H1 (cell line): Measurements from ENCODE around the gene BOK. TPM values are rescaled to one million over a fixed set of nuclear protein-coding genes. Genes with fewer than 3 reads are reported as not detected.
A peak's percentile ranks its signal among the peaks of the same experiment; 100 is the strongest.

Source experiments
- CTCF ChIA-PET: fragments of 300-600 bp; sonication (Branson Sonifier 250); formaldehyde crosslinking; loops from one replicate; lab custom pipeline; 2021; ENCODE audit not compliant: partially characterized antibody; lab: Charles Lee
- POLR2A ChIA-PET: fragments of 300-600 bp; sonication (Branson Sonifier 250); formaldehyde crosslinking; loops from one replicate; lab custom pipeline; 2021; ENCODE audit warnings: inconsistent platforms; ENCODE audit not compliant: partially characterized antibody; lab: Charles Lee
- DNase-seq, 2 experiments: peaks; one replicate each; pipeline versions ENCODE4 v3.0.0 to v3.0.0-alpha.2; 2010 to 2022; ENCODE audit warnings: low spot score in 2 of 2, low read depth in 1 of 2, mixed read lengths in 1 of 2
- FAIRE-seq: peaks from 2 replicates; lab custom pipeline; 2011; peaks lifted over from hg19 to GRCh38; lab: Jason Lieb, UNC
- H2AFZ ChIP-seq: 2 replicates; pipeline ENCODE4 v1.8.1; 2012; ENCODE audit warnings: low read length, inconsistent platforms
- H2AK5ac ChIP-seq: 2 replicates; pipeline ENCODE4 v1.6.1; 2013; ENCODE audit warnings: low read depth, low read length
- H2BK120ac ChIP-seq: replicated peaks from 2 replicates; pipeline ENCODE3; 2013; ENCODE audit warnings: low read depth, low read length, inconsistent platforms
- H2BK12ac ChIP-seq: 2 replicates; pipeline ENCODE4 v1.6.1; 2013; ENCODE audit warnings: low read depth, low read length
- H2BK15ac ChIP-seq: 2 replicates; pipeline ENCODE4 v1.6.1; 2013; ENCODE audit warnings: low read length
- H2BK20ac ChIP-seq: 2 replicates; pipeline ENCODE4 v1.6.1; 2013; ENCODE audit warnings: low read length
- H2BK5ac ChIP-seq: 2 replicates; pipeline ENCODE4 v1.6.1; 2013; ENCODE audit warnings: low read depth, low read length
- H3K14ac ChIP-seq: 2 replicates; pipeline ENCODE4 v1.6.1; 2013; ENCODE audit warnings: inconsistent platforms; ENCODE audit not compliant: insufficient read length
- H3K18ac ChIP-seq: 2 replicates; pipeline ENCODE4 v1.6.1; 2013; ENCODE audit warnings: low read length; ENCODE audit errors: extremely low read depth
- H3K23ac ChIP-seq: 2 replicates; pipeline ENCODE4 v1.6.1; 2013; ENCODE audit warnings: inconsistent platforms; ENCODE audit not compliant: insufficient read length
- H3K23me2 ChIP-seq: 2 replicates; pipeline ENCODE4 v1.6.1; 2013; ENCODE audit warnings: low read depth, low read length
- H3K27ac ChIP-seq: 2 replicates; pipeline ENCODE4 v1.6.1; 2011; ENCODE audit warnings: low read depth, low read length, inconsistent platforms
- H3K27me3 ChIP-seq, 4 experiments: replicated peaks in 1 of 4; 1 replicate in 1 of 4; 2 replicates in 3 of 4; pipeline versions ENCODE4 v1.6.1 to v1.8.1; 2011 to 2013; ENCODE audit warnings: low read length in 3 of 4, mild to moderate bottlenecking in 3 of 4, inconsistent platforms in 2 of 4, mixed read lengths in 2 of 4, moderate library complexity in 1 of 4; ENCODE audit not compliant: control insufficient read depth in 3 of 4, insufficient read depth in 3 of 4; ENCODE audit errors: extremely low read depth in 1 of 4
- H3K36me3 ChIP-seq, 4 experiments: 2 replicates each; pipeline versions ENCODE4 v1.6.1 to v1.8.1; 2011 to 2013; ENCODE audit warnings: mild to moderate bottlenecking in 4 of 4, low read length in 3 of 4, moderate library complexity in 2 of 4, control low read depth in 1 of 4, inconsistent platforms in 1 of 4; ENCODE audit not compliant: insufficient read depth in 4 of 4, control insufficient read depth in 2 of 4
- H3K4ac ChIP-seq: replicated peaks from 2 replicates; pipeline ENCODE3; 2013; ENCODE audit warnings: low read length, low read depth, mixed read lengths, inconsistent platforms; ENCODE audit not compliant: insufficient read length
- H3K4me1 ChIP-seq, 4 experiments: replicated peaks in 1 of 4; 1 replicate in 1 of 4; 2 replicates in 3 of 4; pipeline versions ENCODE4 v1.6.1 to v1.8.1; 2011 to 2013; ENCODE audit warnings: low read length in 3 of 4, inconsistent platforms in 2 of 4, mixed read lengths in 1 of 4; ENCODE audit not compliant: insufficient read depth in 4 of 4, control insufficient read depth in 3 of 4
- H3K4me2 ChIP-seq, 2 experiments: 2 replicates each; pipeline versions ENCODE4 v1.6.1 to v1.8.1; 2011 to 2013; ENCODE audit warnings: low read depth in 2 of 2, low read length in 2 of 2, control low read depth in 1 of 2, inconsistent platforms in 1 of 2, mild to moderate bottlenecking in 1 of 2; ENCODE audit not compliant: insufficient read depth in 1 of 2
- H3K4me3 ChIP-seq, 4 experiments: fragments of 200-600, 300-600 bp in 1 of 4; sonication (generic), shearing (Covaris generic), sonication (Bioruptor Twin) in 1 of 4; 2 replicates each; pipeline versions ENCODE4 v1.5.1 to v1.8.1; 2011 to 2016; ENCODE audit warnings: low read length in 4 of 4, low read depth in 3 of 4, control low read depth in 2 of 4, inconsistent platforms in 2 of 4, mild to moderate bottlenecking in 2 of 4, mixed read lengths in 1 of 4, moderate library complexity in 1 of 4; ENCODE audit not compliant: insufficient read depth in 2 of 4; ENCODE audit errors: extremely low read depth in 1 of 4
- H3K56ac ChIP-seq: replicated peaks from 2 replicates; pipeline ENCODE3; 2013; ENCODE audit warnings: low read depth, mild to moderate bottlenecking, mixed read lengths, low read length, inconsistent platforms; ENCODE audit not compliant: insufficient read length
- H3K79me1 ChIP-seq: 2 replicates; pipeline ENCODE4 v1.6.1; 2013; ENCODE audit warnings: low read depth, low read length, control low read depth
- H3K79me2 ChIP-seq, 2 experiments: 2 replicates each; pipeline versions ENCODE4 v1.6.1 to v1.8.1; 2012 to 2013; ENCODE audit warnings: low read length in 2 of 2, mild to moderate bottlenecking in 2 of 2, inconsistent platforms in 1 of 2; ENCODE audit not compliant: insufficient read depth in 2 of 2, control insufficient read depth in 1 of 2
- H3K9ac ChIP-seq, 4 experiments: replicated peaks in 1 of 4; 1 replicate in 1 of 4; 2 replicates in 3 of 4; pipeline versions ENCODE4 v1.6.1 to v1.8.1; 2011 to 2013; ENCODE audit warnings: low read depth in 3 of 4, low read length in 3 of 4, control low read depth in 2 of 4, mild to moderate bottlenecking in 2 of 4, moderate library complexity in 2 of 4, inconsistent platforms in 1 of 4; ENCODE audit errors: extremely low read depth in 1 of 4
- H3K9me3 ChIP-seq, 2 experiments: 2 replicates each; pipeline versions ENCODE4 v1.6.1 to v1.8.1; 2012 to 2013; ENCODE audit warnings: mild to moderate bottlenecking in 2 of 2, moderate library complexity in 2 of 2, control low read depth in 1 of 2, inconsistent platforms in 1 of 2, low read depth in 1 of 2, low read length in 1 of 2, mixed read lengths in 1 of 2; ENCODE audit not compliant: insufficient read depth in 2 of 2
- H4K20me1 ChIP-seq, 2 experiments: replicated peaks in 1 of 2; 2 replicates each; pipeline versions ENCODE3 to v1.8.1; 2011 to 2013; ENCODE audit warnings: inconsistent platforms in 2 of 2, low read length in 2 of 2, mild to moderate bottlenecking in 1 of 2; ENCODE audit not compliant: insufficient read depth in 2 of 2, control insufficient read depth in 1 of 2
- H4K5ac ChIP-seq: 2 replicates; pipeline ENCODE4 v1.6.1; 2013; ENCODE audit warnings: low read length, low read depth, mixed read lengths, inconsistent platforms; ENCODE audit not compliant: insufficient read length
- H4K8ac ChIP-seq: 2 replicates; pipeline ENCODE4 v1.8.0; 2013; ENCODE audit warnings: mild to moderate bottlenecking, moderate library complexity, low read length, inconsistent platforms; ENCODE audit not compliant: insufficient read depth; ENCODE audit errors: extremely low read depth
- H4K91ac ChIP-seq: replicated peaks from 2 replicates; pipeline ENCODE3; 2013; ENCODE audit warnings: low read length, mixed read lengths, inconsistent platforms; ENCODE audit not compliant: insufficient read length
- RAD21 ChIP-seq, 2 experiments: IDR thresholded peaks in 1 of 2; conservative IDR thresholded peaks in 1 of 2; 2 replicates each; pipeline ENCODE4 v1.6.1; 2011; ENCODE audit warnings: low read depth in 2 of 2, low read length in 2 of 2, improper control_type of control experiment in 1 of 2, inconsistent platforms in 1 of 2, mild to moderate bottlenecking in 1 of 2, moderate library complexity in 1 of 2
- SP2 ChIP-seq: IDR thresholded peaks from 2 replicates; pipeline ENCODE4 v1.6.1; 2012; ENCODE audit warnings: mild to moderate bottlenecking, low read length, inconsistent platforms
- WGBS, 2 experiments: shearing (Covaris generic) in 1 of 2; methylation state at CpG; one replicate each; pipeline versions ENCODE4 v1.1.6 to v1.1.7; 2013 to 2015; ENCODE audit warnings: low lambda C conversion rate in 2 of 2, mixed read lengths in 2 of 2, inconsistent platforms in 1 of 2, low coverage in 1 of 2, missing lambda C conversion rate in 1 of 2; ENCODE audit not compliant: insufficient replicate concordance in 2 of 2, insufficient coverage in 1 of 2, insufficient read length in 1 of 2; ENCODE audit errors: extremely low coverage in 1 of 2, missing lambda C conversion rate in 1 of 2; 5-methylcytosine and 5-hydroxymethylcytosine counted together
- polyA plus RNA-seq, 7 experiments: library from polyadenylated mRNA; depleted of rRNA in 3 of 7; stranded (reverse) in 5 of 7; unstranded in 2 of 7; fragments of >200 nt in 5 of 7; fragments of 200-250 nt in 2 of 7; gene quantifications; 1 replicate in 5 of 7; 2 replicates in 1 of 7; 4 replicates in 1 of 7; pipeline versions ENCODE4 v1.2.1 to v1.2.3, GENCODE V29; 2011 to 2013; ENCODE audit warnings: missing spikeins in 2 of 7, mixed read lengths in 2 of 7
- total RNA-seq: library from RNA; stranded (reverse); fragmentation: NEBNext Ultra II Directional; extraction: Animal tissue kit (Norgen Biotek cat#: 25700); gene quantifications from 2 replicates; pipeline ENCODE4 v1.2.1, GENCODE V29; 2021
- TF ChIP-seq, protein P1 (sequence below), 3 experiments: IDR thresholded peaks; 1 replicate in 2 of 3; 2 replicates in 1 of 3; pipeline versions ENCODE4 v1.5.1 to v1.6.1; 2011; ENCODE audit warnings: low read length in 3 of 3, mild to moderate bottlenecking in 3 of 3, inconsistent platforms in 2 of 3, low read depth in 1 of 3, moderate library complexity in 1 of 3; ENCODE audit not compliant: insufficient read depth in 1 of 3; ENCODE audit errors: control extremely low read depth in 1 of 3

Gene BOK
- total and polyA plus RNA-seq, 2 of the 8 experiments (the other 6 are each of a cell fraction or from before 2014, with no cell fraction given), result 33.7 to 37.6 TPM

DNA sequence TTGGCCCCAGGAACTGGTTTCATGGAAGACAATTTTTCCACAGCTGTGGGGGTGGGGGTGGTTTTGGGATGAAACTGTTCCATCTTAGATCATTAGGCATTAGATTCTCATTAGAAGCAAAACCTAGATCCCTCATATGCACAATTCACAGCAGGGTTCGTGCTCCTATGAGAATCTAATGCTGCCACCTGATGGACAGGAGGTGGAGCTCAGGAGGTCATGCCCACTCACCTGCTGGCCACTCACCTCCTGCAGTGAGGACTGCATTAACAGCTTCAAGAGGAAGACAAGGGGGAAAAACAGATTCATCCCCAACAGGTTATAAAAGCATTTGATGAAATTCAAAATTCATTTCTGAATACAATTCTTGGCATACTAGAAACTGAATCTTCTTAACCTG lies 39.9 kb downstream of the BOK start:
- no peaks in the 10 kb centered on the region for H3K27me3 ChIP-seq
- H3K56ac ChIP-seq, result no peak overlapping the region
- H2BK5ac ChIP-seq, result no peak overlapping the region
- H3K36me3 ChIP-seq, result peaks cover 0 to 12% (median 2%) of the 10 kb centered on the region in 4 experiments; a peak in 5 of 8 replicates
- H2BK12ac ChIP-seq, result no peak overlapping the region
- H3K23me2 ChIP-seq, result no peaks in the 10 kb centered on the region
- no peak overlapping the region for H2BK15ac ChIP-seq
- no peak overlapping the region for H4K5ac ChIP-seq
- H2BK20ac ChIP-seq, result no peak overlapping the region
- no peak overlapping the region for H3K18ac ChIP-seq
- no peak overlapping the region for H3K23ac ChIP-seq
- no peak overlapping the region for H4K8ac ChIP-seq
- CTCF ChIA-PET, result interaction anchor here (0.7 to 4.2 kb wide), 15 partner anchors 11 to 266 kb away, joined by 3 to 18 read pairs (median 4); partner anchors contain the start of gene DTYMK
- FAIRE-seq (no peak), DNase-seq (no peak)
- 71% methylated on average over 1 of the region's 1 CpG; no CpG with 5 or more reads in 1 of the 2 experiments for WGBS, 2 experiments
- TF ChIP-seq, protein P1, sequence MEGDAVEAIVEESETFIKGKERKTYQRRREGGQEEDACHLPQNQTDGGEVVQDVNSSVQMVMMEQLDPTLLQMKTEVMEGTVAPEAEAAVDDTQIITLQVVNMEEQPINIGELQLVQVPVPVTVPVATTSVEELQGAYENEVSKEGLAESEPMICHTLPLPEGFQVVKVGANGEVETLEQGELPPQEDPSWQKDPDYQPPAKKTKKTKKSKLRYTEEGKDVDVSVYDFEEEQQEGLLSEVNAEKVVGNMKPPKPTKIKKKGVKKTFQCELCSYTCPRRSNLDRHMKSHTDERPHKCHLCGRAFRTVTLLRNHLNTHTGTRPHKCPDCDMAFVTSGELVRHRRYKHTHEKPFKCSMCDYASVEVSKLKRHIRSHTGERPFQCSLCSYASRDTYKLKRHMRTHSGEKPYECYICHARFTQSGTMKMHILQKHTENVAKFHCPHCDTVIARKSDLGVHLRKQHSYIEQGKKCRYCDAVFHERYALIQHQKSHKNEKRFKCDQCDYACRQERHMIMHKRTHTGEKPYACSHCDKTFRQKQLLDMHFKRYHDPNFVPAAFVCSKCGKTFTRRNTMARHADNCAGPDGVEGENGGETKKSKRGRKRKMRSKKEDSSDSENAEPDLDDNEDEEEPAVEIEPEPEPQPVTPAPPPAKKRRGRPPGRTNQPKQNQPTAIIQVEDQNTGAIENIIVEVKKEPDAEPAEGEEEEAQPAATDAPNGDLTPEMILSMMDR (IDR thresholded peaks at IDR 0.05; ENCODE audit: control extremely low read depth in 1 of 3, insufficient read depth in 1 of 3, low read depth in 1 of 3, low read length in 3 of 3), result peak; percentile 50 to 58 (median 50)
- TF ChIP-seq SP2 (no peak), RAD21 (IDR thresholded peaks at IDR 0.05 in 1 of 2, conservative IDR thresholded peaks at IDR 0.05 in 1 of 2; ENCODE audit: low read depth in 2 of 2, low read length in 2 of 2) (peak; percentile 70 to 71)
- H3K4me3 ChIP-seq, result no peak overlapping the region
- H2AK5ac ChIP-seq, result no peak overlapping the region
- H3K27ac ChIP-seq, result no peak overlapping the region
- H4K20me1 ChIP-seq, result peaks cover 3 to 7% of the 10 kb centered on the region in 2 experiments
- no peaks in the 10 kb centered on the region for H3K4me1 ChIP-seq
- no peak overlapping the region for H3K4ac ChIP-seq
- no peak overlapping the region for H3K9ac ChIP-seq
- no peaks in the 10 kb centered on the region; the same call in 1 of the 2 replicates for H3K79me1 ChIP-seq
- no peak overlapping the region for H4K91ac ChIP-seq
- H3K79me2 ChIP-seq, result no peaks in the 10 kb centered on the region
- H3K4me2 ChIP-seq, result no peak overlapping the region
- no peak overlapping the region for H3K14ac ChIP-seq
- no peak overlapping the region for H2BK120ac ChIP-seq
- H2AFZ ChIP-seq, result no peak overlapping the region
- POLR2A ChIA-PET, result interaction anchor here (0.9 kb wide), 1 partner anchor 39 kb away, joined by 3 read pairs; no protein-coding TSS in a partner anchor
- no peaks in the 10 kb centered on the region for H3K9me3 ChIP-seq
